GM18499 (cell line): ENCODE data around the gene ABCC1.
"Not testable (repeated sequence)": the region's sequence is repeated elsewhere in the genome, so short reads cannot be mapped to it uniquely, and the experiment has no call there.

Experiments
- ATAC-seq: cut with Tn5 transposase; IDR thresholded peaks from one replicate; pipeline ENCODE4 v1.9.1; 2021; ENCODE audit warnings: moderate number of reproducible peaks; ENCODE audit not compliant: insufficient read depth, unreplicated experiment

Gene ABCC1

GRCh38 chr16:15942931-15943690 is 6.3 kb upstream of the ABCC1 start:
- no peak for ATAC-seq

DNA sequence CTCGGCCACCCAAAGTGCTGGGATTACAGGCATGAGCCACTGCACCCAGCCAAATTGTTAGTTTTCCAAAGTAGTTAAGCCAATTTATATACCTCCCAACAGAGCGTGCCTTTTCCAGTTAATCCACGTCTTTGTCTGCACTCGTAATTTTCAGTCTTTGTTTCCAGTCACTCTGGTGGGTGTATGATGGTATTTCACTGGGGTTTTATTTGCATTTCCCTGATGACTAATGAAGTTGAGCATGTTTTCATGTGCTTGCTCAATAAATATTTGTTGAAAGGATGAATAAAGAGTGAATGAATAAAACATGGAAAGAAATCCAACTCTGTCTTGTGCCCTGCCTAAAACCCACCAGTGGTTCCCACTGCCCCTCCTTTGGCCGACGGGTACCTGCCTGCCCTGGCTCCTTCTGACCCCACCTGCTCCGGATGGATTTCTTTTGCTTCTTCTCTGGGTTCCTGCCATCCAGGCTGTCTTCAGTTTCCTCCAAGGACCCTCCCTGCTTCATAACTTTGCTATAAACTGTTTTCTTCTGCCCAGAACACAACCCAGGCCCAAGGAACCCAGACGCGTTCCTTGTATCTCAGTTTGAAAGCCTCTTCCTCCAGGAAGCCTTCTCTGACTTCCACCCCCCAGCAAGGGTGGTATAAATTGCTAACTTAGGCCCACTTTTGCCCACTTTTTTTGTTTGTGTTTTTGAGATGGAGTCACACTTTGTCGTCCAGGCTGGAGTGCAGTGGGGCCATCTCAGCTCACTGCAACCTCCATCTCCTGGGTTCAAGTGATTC is 3.0 kb upstream of the ABCC1 start:
- no peak for ATAC-seq

DNA sequence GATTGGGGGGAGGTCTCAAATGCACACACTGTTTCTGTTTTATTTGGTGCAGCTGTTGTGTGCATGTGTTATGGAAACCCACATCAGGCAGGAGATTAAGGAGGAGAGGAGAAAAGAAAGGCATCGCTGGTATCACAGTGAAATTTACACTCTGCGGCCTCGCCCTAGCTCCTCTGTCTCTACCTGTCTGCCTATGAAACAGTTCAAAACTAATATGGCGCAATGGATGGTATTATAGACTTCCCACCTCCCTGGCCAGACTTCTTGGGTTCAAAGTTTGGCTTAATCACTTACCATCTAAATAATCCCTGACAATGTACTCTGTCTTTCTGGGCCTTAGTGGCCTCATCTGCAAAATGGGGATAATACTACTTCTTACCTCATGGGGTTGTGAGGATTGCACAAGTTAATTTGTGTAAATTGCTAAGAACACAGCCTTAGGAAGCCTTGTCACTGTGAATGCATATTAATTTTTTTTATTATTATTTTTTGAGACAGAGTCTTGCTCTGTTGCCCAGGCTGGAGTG is 1.4 kb upstream of the ABCC1 start:
- ATAC-seq: no peak

- ATAC-seq: no peak
Observed at GRCh38 chr16:15948532-15949209, 745 bp upstream of the ABCC1 start.

DNA sequence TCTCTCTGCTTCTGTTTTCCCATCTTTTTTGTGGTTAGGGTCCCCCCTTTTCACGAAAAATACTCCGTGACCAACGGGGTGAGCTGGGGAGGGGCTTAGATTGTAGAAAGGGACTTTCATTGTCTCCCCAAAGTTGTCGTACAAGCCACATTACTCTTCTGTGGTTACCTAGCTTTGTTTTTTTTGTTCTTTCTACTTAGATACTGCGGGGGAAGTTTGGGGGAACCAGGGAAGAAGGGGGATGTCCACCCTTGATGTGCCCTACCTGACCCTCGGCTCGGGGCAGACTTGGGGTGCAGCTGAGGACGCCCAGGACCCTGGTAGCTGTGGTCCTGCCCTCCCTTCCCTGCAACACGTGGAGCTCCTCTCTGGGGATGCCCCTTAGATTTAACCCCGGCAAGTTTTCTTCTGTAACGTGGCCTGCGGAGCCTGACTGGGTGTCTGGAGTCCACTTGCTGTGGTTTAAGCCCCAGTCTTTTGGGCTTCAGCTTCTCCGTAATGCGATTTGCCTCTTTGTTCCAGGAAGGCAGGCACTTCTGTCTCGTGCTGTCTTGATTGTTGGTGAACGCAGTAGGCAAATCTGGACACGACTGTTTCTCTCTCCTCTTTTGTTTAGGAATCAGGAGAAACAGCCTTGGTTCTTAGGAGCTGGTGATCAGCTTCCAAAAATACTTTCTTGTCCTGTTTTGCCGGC is 892 bp downstream of the ABCC1 start:
- no peak for ATAC-seq

DNA sequence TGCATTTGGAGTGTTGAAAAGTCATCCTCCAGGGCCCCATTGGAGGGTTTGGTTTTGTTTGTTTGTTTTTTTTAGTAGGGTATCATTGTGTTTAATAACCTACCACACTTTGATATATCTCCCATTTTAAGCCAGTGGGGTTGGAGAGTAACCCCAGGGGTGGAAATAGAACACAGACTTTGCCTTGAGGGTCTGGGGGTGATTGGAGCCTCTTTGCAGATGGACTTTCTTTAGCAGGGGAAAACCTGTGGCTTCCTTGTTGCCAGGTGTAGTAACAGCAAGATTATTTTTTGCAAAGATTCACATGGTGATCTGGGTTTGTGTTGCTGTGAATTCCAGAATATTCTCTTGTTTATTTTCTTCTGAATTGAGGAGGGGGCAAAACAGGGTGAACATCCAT is 1.5 kb downstream of the ABCC1 start:
- ATAC-seq: no peak

- ATAC-seq: no peak
Observed at GRCh38 chr16:15951852-15952251, 2.4 kb downstream of the ABCC1 start.

DNA sequence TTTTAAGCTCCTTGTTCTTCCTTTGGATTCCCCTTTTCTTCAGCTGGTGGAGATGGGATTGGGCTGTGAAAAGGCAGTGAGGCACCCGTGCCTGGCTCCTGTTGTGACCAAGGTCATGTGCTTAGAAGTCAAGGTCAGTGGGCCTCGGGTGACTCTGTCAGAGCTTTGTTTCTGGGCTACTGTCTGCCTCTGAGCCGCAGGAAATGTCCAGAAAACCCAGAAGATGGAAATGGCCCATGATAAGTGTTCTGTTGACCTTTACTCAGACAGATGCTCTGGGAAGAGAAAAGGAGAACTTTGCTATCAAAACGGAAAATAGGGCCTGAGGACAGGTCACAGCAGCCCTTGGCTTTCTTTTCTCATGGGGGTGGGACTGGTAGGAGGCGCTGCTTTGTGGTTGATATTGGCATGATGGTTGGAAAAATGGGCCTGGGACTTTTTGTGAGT is 2.9 kb downstream of the ABCC1 start:
- ATAC-seq: no peak

DNA sequence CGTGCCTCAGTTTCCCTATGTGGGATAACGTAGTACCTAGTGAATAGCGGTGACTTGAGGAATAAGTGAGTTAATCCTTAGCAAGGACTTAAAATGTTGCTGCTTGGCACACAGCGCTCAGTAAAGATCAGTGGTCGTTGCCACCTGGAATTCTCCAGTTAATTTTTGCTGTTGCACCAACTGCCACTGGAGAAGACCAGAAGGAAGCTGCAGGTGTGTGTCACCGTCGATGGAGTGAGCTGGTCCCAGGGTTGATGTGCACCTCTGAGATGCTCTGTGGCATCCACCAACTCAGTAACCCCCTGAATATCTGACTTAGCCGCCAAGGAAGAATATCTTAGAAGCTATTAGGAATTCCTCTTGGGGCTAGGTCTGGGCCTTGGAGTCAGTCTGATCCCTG is 4.1 kb downstream of the ABCC1 start:
- no peak for ATAC-seq

- ATAC-seq: no peak
Observed at GRCh38 chr16:15953929-15954813, 4.8 kb downstream of the ABCC1 start.

DNA sequence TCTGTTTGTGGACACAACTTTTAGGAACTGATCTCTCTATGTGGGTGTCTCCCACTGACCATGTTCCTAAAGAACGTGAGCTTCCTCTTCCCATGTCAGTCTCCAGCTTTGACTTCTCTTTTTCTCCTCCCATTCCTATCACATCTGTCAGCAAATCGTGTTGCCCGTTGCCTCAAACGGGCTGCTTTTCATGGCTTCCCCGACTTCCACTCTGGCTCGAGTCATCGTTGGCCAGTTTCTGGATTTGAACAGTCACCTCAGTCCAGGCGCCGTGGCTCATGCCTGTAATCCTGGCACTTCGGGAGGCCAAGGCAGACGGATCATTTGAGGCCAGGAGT is 5.4 kb downstream of the ABCC1 start:
- no peak for ATAC-seq

DNA sequence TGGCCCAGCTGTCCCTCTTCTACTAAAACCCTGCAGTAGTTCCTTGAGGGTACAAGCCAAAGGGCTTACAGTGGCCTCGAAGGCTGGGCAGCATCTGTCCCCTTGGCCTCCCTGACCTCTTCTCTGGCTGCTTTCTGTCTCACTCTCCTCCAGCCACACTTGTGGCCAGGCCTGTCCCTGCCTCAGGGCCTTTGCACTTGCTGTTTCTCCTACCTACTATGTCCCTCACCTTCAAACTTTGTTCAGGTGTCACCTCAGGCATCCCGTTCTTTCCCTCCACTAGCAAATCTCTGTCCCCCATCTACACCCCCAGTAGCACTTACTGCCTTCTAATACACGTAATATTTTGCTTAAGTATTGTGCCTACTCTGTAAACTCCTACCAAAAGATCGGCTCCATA is 6.0 kb downstream of the ABCC1 start:
- ATAC-seq: no peak

GRCh38 chr16:15956106-15956505 is 6.7 kb downstream of the ABCC1 start:
- not testable (repeated sequence) for ATAC-seq

- ATAC-seq: no peak
Observed at GRCh38 chr16:15958703-15959348, 9.4 kb downstream of the ABCC1 start.

GRCh38 chr16:15960124-15960971 is 10.9 kb downstream of the ABCC1 start:
- ATAC-seq: no peak

GRCh38 chr16:15961060-15961511 is 11.7 kb downstream of the ABCC1 start:
- ATAC-seq: no peak

GRCh38 chr16:15961571-15962090 is 12.2 kb downstream of the ABCC1 start:
- no peak for ATAC-seq
